ENCODE data around the gene PYGM. TPM values are rescaled to one million over a fixed set of nuclear protein-coding genes. Genes with fewer than 3 reads are reported as not detected.

PYGM gene
- total and polyA plus RNA-seq, 2 of the 8 experiments (the other 6 are each of a cell fraction or from before 2014, with no cell fraction given): 9.6 to 10.0 TPM

DNA sequence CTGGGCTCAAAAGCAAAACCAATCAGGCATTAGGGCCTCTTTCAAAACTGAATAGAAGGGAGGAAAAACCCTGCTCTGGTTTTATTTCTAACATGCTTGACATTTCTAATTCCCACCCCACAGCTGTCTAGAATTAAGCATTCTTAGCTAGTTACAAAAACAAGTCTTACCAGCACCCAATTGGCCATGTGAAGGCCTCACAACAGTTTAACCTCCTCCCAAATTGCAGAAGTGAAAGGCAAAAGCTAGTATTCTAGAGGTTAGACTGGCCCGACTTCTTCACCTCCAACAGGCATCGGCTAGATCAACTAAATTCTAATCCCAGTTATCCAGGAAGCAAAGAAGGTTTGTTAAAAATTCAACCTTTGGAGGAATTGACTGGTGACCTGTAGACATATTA, 12.1 kb upstream of the PYGM start (continued):
- TF ChIP-seq, protein P1, sequence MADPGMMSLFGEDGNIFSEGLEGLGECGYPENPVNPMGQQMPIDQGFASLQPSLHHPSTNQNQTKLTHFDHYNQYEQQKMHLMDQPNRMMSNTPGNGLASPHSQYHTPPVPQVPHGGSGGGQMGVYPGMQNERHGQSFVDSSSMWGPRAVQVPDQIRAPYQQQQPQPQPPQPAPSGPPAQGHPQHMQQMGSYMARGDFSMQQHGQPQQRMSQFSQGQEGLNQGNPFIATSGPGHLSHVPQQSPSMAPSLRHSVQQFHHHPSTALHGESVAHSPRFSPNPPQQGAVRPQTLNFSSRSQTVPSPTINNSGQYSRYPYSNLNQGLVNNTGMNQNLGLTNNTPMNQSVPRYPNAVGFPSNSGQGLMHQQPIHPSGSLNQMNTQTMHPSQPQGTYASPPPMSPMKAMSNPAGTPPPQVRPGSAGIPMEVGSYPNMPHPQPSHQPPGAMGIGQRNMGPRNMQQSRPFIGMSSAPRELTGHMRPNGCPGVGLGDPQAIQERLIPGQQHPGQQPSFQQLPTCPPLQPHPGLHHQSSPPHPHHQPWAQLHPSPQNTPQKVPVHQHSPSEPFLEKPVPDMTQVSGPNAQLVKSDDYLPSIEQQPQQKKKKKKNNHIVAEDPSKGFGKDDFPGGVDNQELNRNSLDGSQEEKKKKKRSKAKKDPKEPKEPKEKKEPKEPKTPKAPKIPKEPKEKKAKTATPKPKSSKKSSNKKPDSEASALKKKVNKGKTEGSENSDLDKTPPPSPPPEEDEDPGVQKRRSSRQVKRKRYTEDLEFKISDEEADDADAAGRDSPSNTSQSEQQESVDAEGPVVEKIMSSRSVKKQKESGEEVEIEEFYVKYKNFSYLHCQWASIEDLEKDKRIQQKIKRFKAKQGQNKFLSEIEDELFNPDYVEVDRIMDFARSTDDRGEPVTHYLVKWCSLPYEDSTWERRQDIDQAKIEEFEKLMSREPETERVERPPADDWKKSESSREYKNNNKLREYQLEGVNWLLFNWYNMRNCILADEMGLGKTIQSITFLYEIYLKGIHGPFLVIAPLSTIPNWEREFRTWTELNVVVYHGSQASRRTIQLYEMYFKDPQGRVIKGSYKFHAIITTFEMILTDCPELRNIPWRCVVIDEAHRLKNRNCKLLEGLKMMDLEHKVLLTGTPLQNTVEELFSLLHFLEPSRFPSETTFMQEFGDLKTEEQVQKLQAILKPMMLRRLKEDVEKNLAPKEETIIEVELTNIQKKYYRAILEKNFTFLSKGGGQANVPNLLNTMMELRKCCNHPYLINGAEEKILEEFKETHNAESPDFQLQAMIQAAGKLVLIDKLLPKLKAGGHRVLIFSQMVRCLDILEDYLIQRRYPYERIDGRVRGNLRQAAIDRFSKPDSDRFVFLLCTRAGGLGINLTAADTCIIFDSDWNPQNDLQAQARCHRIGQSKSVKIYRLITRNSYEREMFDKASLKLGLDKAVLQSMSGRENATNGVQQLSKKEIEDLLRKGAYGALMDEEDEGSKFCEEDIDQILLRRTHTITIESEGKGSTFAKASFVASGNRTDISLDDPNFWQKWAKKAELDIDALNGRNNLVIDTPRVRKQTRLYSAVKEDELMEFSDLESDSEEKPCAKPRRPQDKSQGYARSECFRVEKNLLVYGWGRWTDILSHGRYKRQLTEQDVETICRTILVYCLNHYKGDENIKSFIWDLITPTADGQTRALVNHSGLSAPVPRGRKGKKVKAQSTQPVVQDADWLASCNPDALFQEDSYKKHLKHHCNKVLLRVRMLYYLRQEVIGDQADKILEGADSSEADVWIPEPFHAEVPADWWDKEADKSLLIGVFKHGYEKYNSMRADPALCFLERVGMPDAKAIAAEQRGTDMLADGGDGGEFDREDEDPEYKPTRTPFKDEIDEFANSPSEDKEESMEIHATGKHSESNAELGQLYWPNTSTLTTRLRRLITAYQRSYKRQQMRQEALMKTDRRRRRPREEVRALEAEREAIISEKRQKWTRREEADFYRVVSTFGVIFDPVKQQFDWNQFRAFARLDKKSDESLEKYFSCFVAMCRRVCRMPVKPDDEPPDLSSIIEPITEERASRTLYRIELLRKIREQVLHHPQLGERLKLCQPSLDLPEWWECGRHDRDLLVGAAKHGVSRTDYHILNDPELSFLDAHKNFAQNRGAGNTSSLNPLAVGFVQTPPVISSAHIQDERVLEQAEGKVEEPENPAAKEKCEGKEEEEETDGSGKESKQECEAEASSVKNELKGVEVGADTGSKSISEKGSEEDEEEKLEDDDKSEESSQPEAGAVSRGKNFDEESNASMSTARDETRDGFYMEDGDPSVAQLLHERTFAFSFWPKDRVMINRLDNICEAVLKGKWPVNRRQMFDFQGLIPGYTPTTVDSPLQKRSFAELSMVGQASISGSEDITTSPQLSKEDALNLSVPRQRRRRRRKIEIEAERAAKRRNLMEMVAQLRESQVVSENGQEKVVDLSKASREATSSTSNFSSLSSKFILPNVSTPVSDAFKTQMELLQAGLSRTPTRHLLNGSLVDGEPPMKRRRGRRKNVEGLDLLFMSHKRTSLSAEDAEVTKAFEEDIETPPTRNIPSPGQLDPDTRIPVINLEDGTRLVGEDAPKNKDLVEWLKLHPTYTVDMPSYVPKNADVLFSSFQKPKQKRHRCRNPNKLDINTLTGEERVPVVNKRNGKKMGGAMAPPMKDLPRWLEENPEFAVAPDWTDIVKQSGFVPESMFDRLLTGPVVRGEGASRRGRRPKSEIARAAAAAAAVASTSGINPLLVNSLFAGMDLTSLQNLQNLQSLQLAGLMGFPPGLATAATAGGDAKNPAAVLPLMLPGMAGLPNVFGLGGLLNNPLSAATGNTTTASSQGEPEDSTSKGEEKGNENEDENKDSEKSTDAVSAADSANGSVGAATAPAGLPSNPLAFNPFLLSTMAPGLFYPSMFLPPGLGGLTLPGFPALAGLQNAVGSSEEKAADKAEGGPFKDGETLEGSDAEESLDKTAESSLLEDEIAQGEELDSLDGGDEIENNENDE (IDR thresholded peaks at IDR 0.05; ENCODE audit: insufficient replicate concordance, low read length): no peak
- no peak for TF ChIP-seq SIN3A (conservative IDR thresholded peaks at IDR 0.05 in 1 of 2, IDR thresholded peaks at IDR 0.05 in 1 of 2; ENCODE audit: low read depth in 1 of 2, low read length in 2 of 2)
- no peak for TF ChIP-seq BACH1 (IDR thresholded peaks at IDR 0.05; ENCODE audit: low read length)
- TF ChIP-seq EP300 (IDR thresholded peaks at IDR 0.05; ENCODE audit: borderline replicate concordance in 1 of 2, low read depth in 2 of 2, low read length in 2 of 2): no peak
- TF ChIP-seq RFX5 (IDR thresholded peaks at IDR 0.05; ENCODE audit: borderline replicate concordance, low read depth, low read length): no peak
- no peak for TF ChIP-seq YY1 (IDR thresholded peaks at IDR 0.05; ENCODE audit: low read depth, low read length)
- no peak for TF ChIP-seq NRF1 (IDR thresholded peaks at IDR 0.05; ENCODE audit: low read depth, low read length)
- no peak for TF ChIP-seq TEAD4 (IDR thresholded peaks at IDR 0.05; ENCODE audit: low read depth, low read length)
- TF ChIP-seq EGR1 (IDR thresholded peaks at IDR 0.05; ENCODE audit: borderline replicate concordance, low read depth, low read length): no peak
- TF ChIP-seq CTBP2 (IDR thresholded peaks at IDR 0.05; ENCODE audit: borderline replicate concordance, insufficient read depth, insufficient read length, low read length): no peak
- no peak for TF ChIP-seq CEBPB (IDR thresholded peaks at IDR 0.05; ENCODE audit: low read depth, low read length)
- TF ChIP-seq SUZ12 (IDR thresholded peaks at IDR 0.05; ENCODE audit: low read length): no peak
